ENCODE data around the gene PIK3CB. TPM values are rescaled to one million over a fixed set of nuclear protein-coding genes. Genes with fewer than 3 reads are reported as not detected.

Gene PIK3CB
- total and polyA plus RNA-seq, 2 of the 8 experiments (the other 6 are each of a cell fraction or from before 2014, with no cell fraction given) = 8.3 to 35.2 TPM

GRCh38 chr3:138854940-138855339 lies 20.2 kb upstream of the PIK3CB start (continued):
- TF ChIP-seq CHD7 (IDR thresholded peaks at IDR 0.05; ENCODE audit: insufficient replicate concordance, low read length) (no peak), BCL11A (IDR thresholded peaks at IDR 0.05; ENCODE audit: low read depth in 2 of 2, low read length in 2 of 2) (no peak), CTCF (IDR thresholded peaks at IDR 0.05; ENCODE audit: control extremely low read depth in 1 of 3, insufficient read depth in 1 of 3, low read depth in 1 of 3, low read length in 3 of 3) (no peak), USF2 (IDR thresholded peaks at IDR 0.05; ENCODE audit: low read length) (no peak), RBBP5 (IDR thresholded peaks at IDR 0.05; ENCODE audit: borderline replicate concordance, low read depth, low read length) (no peak)
